ENCODE results near the gene ITPR1. TPM values are rescaled to one million over a fixed set of nuclear protein-coding genes. Genes with fewer than 3 reads are reported as not detected.
A peak's percentile ranks its signal among the peaks of the same experiment; 100 is the strongest.

The ITPR1 gene
- total RNA-seq, 4 donors from 2014 or later, result 15.3 to 50.2 (median 28.7) TPM

DNA sequence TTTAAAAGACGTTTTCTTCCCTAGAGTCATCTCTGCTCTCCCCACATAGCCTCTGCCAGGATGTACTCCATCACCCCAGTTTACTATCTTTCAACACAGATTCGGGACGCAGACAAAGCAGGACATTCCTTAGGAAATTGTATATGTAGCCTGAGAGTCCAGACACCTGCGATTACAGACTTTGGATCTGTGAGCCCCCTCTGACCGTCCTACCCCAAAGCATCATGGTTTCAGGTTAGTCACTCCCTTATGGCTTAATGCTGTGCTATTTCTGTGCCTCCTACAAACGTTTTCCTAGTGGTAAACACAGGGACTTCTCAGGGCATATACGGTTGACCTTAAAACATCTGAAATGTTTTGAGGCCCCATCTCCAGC is 252.1 kb downstream of the ITPR1 start:
- Histone ChIP-seq H3K27me3 (no peaks in the 10 kb centered on the region), H3K4me3 (no peak overlapping the region), H3K9me3 (no peaks in the 10 kb centered on the region), H3K27ac (no peak overlapping the region), H3K4me1 (peaks cover 22 to 42% (median 25%) of the 10 kb centered on the region in 4 donors), H3K36me3 (no peaks in the 10 kb centered on the region)
- TF ChIP-seq, protein P1, sequence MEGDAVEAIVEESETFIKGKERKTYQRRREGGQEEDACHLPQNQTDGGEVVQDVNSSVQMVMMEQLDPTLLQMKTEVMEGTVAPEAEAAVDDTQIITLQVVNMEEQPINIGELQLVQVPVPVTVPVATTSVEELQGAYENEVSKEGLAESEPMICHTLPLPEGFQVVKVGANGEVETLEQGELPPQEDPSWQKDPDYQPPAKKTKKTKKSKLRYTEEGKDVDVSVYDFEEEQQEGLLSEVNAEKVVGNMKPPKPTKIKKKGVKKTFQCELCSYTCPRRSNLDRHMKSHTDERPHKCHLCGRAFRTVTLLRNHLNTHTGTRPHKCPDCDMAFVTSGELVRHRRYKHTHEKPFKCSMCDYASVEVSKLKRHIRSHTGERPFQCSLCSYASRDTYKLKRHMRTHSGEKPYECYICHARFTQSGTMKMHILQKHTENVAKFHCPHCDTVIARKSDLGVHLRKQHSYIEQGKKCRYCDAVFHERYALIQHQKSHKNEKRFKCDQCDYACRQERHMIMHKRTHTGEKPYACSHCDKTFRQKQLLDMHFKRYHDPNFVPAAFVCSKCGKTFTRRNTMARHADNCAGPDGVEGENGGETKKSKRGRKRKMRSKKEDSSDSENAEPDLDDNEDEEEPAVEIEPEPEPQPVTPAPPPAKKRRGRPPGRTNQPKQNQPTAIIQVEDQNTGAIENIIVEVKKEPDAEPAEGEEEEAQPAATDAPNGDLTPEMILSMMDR (IDR thresholded peaks at IDR 0.05), result no peak
- no peak for DNase-seq
- in situ Hi-C loops (cut with MboI; ENCODE audit: low pct_ligation_motif_present in 1 of 4, low pct_unique_long_range_greater_than_20kb in 1 of 4, low sequenced_read_pairs in 3 of 4), result no loop called here
- WGBS, 2 donors (ENCODE audit: low coverage in 1 of 2), result 62 to 82% methylated on average over 5 to 7 of the region's 7 CpGs
- intact Hi-C loops (cut with DNase I; ENCODE audit: low total_unique reads), result no loop called here

DNA sequence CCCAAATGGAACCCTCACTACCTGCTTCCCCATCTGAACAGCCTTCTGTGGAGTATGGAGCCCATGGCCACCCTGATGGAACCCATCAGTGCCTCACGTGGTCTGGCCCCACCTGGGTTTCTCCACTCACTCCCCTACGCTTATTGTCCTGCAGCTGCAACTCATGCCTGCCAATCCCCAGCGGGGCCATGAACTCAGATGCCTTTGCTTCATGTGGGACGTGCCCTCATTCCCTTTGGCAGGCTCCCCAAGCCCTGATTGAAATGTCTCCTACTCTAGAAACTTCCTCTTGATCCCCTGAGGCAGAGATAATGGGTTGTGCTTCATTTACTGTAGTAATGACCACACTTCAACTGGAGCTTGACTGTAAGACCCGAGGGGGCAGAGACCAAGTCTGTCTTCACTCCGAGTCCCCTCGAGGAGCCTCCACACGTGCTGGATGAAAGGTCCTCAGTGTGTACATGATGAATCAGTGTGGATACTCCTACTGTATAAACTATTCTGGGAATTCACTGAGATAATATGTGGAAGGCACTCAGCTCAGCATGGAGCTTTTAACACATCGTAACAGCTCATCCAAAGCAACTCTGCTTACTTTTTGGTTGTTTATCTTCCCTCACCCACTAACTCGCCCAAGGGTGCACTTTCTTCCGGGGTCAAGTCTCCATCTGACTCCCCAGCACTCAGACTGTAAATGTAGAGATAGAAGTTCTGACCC is 253.3 kb downstream of the ITPR1 start:
- DNase-seq, result no peak
- Histone ChIP-seq H3K27me3 (no peaks in the 10 kb centered on the region), H3K9me3 (no peaks in the 10 kb centered on the region), H3K4me3 (no peak overlapping the region), H3K36me3 (no peaks in the 10 kb centered on the region), H3K27ac (no peak overlapping the region), H3K4me1 (peaks cover 24 to 42% (median 32%) of the 10 kb centered on the region in 4 donors)
- TF ChIP-seq EP300 (IDR thresholded peaks at IDR 0.05; ENCODE audit: low read depth), result no peak
- TF ChIP-seq, protein P1 (IDR thresholded peaks at IDR 0.05), result no peak
- no peak for TF ChIP-seq POLR2A (IDR thresholded peaks at IDR 0.05)
- TF ChIP-seq POLR2AphosphoS5 (IDR thresholded peaks at IDR 0.05), result no peak
- in situ Hi-C loops (cut with MboI; ENCODE audit: low pct_ligation_motif_present in 1 of 4, low pct_unique_long_range_greater_than_20kb in 1 of 4, low sequenced_read_pairs in 3 of 4) (no loop called here), intact Hi-C loops (cut with DNase I; ENCODE audit: low total_unique reads) (no loop called here)
- WGBS, 2 donors (ENCODE audit: low coverage in 1 of 2), result 80 to 86% methylated on average over 3 to 11 of the region's 11 CpGs

DNA sequence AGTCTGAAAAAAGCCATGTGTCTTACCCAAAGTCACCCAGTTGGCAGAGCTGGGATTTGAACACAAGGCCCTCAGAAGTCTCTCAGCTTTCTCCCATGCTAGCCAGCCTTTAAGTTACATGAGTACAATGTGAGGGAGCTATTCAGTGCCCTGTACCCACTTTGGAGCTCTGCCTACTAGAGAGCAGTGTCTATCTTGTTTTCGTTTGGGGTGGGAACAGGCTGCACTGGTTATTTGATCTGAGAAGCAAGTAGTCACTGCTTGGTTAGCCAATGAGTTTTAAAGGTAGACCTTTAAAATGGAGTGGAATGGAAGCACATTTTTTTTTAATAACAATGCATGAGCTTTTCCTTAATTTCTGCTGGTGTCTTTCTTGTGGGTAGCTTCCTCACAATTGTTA is 255.0 kb downstream of the ITPR1 start:
- H3K9me3 ChIP-seq, result no peaks in the 10 kb centered on the region
- TF ChIP-seq EP300 (IDR thresholded peaks at IDR 0.05; ENCODE audit: low read depth), result no peak
- TF ChIP-seq POLR2A (IDR thresholded peaks at IDR 0.05), result no peak
- TF ChIP-seq, protein P1 (IDR thresholded peaks at IDR 0.05), result no peak
- no peak for TF ChIP-seq POLR2AphosphoS5 (IDR thresholded peaks at IDR 0.05)
- 80 to 81% methylated on average over 1 of the region's 1 CpG for WGBS, 2 donors (ENCODE audit: low coverage in 1 of 2)
- H3K27me3 ChIP-seq, result no peaks in the 10 kb centered on the region
- H3K27ac ChIP-seq, result no peak overlapping the region
- in situ Hi-C loops (cut with MboI; ENCODE audit: low pct_ligation_motif_present in 1 of 4, low pct_unique_long_range_greater_than_20kb in 1 of 4, low sequenced_read_pairs in 3 of 4) (no loop called here), intact Hi-C loops (cut with DNase I; ENCODE audit: low total_unique reads) (no loop called here)
- H3K4me1 ChIP-seq, result peaks cover 27 to 43% (median 33%) of the 10 kb centered on the region in 4 donors
- H3K4me3 ChIP-seq, result no peak overlapping the region
- no peak for DNase-seq
- H3K36me3 ChIP-seq, result no peaks in the 10 kb centered on the region

DNA sequence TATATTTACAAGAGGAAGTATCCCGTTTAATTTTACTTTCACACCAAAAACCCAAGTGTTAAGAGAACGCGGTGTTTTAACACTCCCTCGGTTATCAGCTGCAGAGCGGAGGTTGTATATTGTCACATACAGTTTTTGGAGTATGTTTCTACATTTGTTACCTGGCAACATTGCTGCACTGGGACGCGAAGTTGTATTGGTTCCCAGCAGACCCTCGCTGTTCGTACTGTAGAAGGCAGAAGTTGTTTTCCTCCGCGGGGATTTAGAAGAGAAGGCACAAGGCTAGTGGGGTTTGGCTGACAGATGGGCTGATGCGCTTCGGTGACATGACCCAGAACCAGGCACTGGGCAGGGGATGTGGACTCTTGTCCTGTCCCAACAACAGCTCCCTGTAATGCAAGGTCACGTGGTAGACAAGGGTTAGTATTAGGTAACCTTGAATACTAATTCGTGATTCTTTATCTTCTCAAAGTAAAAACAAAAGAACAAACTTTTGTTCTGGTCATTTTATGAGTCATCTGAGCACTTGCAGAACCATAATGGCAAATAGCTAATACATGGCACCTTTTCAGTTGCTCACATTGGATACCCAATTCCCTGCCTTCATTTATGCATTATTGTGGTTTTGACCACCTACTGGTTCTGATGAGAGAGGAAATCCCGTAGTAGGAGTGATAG is 255.7 kb downstream of the ITPR1 start:
- Histone ChIP-seq H3K27me3 (no peaks in the 10 kb centered on the region), H3K36me3 (no peaks in the 10 kb centered on the region), H3K4me3 (no peak overlapping the region), H3K27ac (peak overlapping the region in 2 of 4 donors; percentile 6 to 75), H3K9me3 (no peaks in the 10 kb centered on the region), H3K4me1 (peaks cover 27 to 43% (median 33%) of the 10 kb centered on the region in 4 donors)
- DNase-seq, result no peak
- intact Hi-C loops (cut with DNase I; ENCODE audit: low total_unique reads), result no loop called here
- in situ Hi-C loops (cut with MboI; ENCODE audit: low pct_ligation_motif_present in 1 of 4, low pct_unique_long_range_greater_than_20kb in 1 of 4, low sequenced_read_pairs in 3 of 4), result no loop called here
- WGBS, 2 donors (ENCODE audit: low coverage in 1 of 2), result 88 to 98% methylated on average over 12 to 16 of the region's 16 CpGs
- no peak for TF ChIP-seq POLR2A (IDR thresholded peaks at IDR 0.05)
- no peak for TF ChIP-seq EP300 (IDR thresholded peaks at IDR 0.05; ENCODE audit: low read depth)
